Erythroblast (primary cell): ENCODE results near the gene ZSCAN25.

Experiments used
- GATA1 ChIP-seq: IDR thresholded peaks from 2 replicates; pipeline ENCODE4 v1.6.1; 2011; ENCODE audit warnings: low read depth, mild to moderate bottlenecking, control low read depth, low read length, moderate library complexity
- POLR2A ChIP-seq: IDR thresholded peaks from 2 replicates; pipeline ENCODE4 v1.6.1; 2011; ENCODE audit warnings: mild to moderate bottlenecking, low read length

DNA sequence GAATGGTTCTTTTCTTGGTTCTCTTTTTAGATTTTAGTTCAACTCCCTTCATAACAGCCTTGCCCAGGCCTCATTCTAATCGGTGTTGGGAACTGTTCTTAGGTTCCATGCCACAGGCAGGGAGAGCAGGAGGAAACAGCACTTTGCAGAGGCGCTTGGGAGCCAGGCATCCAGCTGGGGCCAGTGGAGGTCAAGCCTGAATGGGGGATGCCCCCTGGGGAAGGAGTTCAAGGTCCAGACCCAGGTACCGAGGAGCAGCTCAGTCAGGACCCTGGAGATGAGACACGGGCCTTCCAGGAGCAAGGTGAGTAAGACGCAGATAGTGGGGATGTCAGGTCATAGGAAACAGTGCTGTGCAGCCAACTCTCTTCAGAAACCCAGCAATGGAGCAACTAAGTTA, 4.5 kb downstream of the ZSCAN25 start:
- no peak for TF ChIP-seq POLR2A
- TF ChIP-seq GATA1 = no peak
